CD4-positive, alpha-beta T cell treated with Interleukin-17A for 1 hour (primary cell): ENCODE data around the gene TBC1D22B.

Experiments
- DNase-seq: peaks from one replicate; pipeline ENCODE4 v3.0.0-alpha.2; 2020

TBC1D22B gene

GRCh38 chr6:37239950-37240713, 17.4 kb upstream of the TBC1D22B start:
- DNase-seq: peak; percentile 56

- DNase-seq: no peak
Measured at GRCh38 chr6:37241131-37241530, 16.4 kb upstream of the TBC1D22B start.

- no peak for DNase-seq
Measured at GRCh38 chr6:37241775-37242428, 15.7 kb upstream of the TBC1D22B start.

DNA sequence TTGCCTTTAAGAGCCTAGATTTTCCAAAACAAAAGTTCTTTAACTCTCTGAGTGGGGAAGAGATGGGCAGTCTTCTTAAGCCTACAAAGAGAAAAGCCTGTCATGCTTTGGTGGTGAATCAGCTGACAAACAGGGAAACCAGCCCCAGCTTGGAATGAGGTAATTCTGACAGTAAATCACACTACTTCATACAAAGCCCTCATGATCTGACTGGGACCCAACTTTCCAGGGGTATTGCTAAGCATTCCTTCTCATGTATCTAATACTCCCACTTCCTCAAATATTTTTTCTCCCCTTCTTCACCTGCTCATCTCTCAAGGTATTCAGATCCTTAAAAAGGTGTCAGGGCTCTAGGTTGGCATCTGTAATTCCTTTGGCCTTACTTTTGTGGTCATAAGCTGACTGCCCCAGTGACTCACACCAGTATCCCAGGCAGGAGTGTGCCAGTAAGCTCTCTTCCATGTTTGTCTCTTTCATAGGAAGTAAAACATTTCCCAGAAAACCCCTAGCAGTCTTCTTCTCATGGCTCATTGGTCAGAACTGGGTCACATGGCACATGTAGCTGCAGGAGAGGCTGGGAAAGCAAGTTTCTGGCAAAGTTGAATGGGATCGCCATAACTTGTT, 15.0 kb upstream of the TBC1D22B start:
- no peak for DNase-seq

- DNase-seq: no peak
Measured at GRCh38 chr6:37243131-37243815, 14.3 kb upstream of the TBC1D22B start.

- no peak for DNase-seq
Measured at GRCh38 chr6:37243816-37244370, 13.7 kb upstream of the TBC1D22B start.

- DNase-seq: no peak
Measured at GRCh38 chr6:37244430-37245310, 12.9 kb upstream of the TBC1D22B start.

DNA sequence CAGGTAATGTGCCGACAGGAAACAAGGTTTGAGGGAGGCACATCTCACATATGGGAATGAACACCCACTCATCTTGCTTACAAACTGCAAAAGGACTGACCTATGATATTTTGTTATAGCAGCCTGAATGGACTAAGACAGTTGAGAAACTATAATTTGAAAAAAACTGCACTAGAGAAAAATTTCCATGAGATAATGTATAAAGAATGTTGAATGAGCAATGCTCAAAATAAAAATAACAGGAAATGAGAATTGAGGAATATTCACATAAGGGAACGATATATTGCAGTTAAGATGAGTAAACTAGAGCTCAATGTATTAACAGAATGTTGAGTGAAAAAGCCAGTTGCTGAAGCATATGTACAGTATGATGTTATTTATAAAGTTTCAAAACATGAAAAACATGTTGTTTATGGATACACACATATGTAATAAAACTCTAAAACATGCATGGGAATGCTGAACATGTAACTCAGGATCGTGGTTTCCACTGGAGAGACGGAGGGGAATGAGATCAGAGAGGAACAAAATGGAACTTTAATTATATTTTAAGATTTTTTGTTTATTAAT, 6.3 kb upstream of the TBC1D22B start:
- no peak for DNase-seq

- no peak for DNase-seq
Measured at GRCh38 chr6:37253486-37254007, 4.0 kb upstream of the TBC1D22B start.

GRCh38 chr6:37254881-37255280, 2.7 kb upstream of the TBC1D22B start:
- no peak for DNase-seq

DNA sequence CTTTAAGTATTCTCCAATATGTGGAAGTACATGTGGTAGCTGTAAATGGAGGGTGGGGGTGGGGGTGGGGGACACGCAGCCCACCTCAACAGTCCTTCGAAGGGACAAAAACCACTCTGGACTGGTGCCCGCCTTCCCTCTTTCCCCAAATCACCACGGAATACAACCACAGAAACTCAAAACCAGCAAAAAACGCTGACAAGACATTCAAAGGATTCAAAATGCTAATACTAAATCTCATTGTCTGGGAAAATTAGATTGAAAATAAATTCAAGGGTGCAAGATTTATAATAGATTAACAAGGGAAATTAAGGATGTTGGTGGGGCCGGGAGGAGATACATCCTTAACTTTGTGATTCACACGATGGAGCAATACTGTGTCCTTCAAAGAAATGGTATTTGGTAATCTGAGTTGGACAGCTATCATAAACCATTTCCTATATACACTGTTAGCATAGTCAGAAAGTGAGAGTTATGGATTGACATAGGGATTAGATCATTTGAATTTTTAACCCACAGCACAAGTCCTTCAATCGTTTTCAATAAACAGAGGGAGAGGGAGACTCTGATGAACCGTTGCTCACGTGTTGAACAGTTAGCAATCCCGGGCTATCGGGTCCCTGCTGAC, 766 bp upstream of the TBC1D22B start:
- DNase-seq: no peak

DNA sequence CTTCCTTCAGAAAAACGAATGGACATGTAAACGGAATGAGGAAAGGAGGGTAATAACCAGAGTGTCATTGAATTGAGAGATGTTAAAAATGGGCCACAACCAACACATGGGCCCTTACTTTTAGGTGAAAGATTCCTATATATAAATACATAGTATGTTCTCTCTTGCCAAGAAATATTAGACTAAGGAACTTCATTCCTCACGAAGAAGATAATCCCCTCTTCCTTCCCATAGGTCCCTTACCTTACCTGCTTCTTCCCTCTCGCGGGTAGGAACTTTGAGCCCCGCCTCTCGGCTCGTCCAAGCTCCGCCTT, 295 bp upstream of the TBC1D22B start:
- DNase-seq: no peak

- DNase-seq: peak; percentile 10
Measured at GRCh38 chr6:37258405-37259105, 983 bp downstream of the TBC1D22B start.

DNA sequence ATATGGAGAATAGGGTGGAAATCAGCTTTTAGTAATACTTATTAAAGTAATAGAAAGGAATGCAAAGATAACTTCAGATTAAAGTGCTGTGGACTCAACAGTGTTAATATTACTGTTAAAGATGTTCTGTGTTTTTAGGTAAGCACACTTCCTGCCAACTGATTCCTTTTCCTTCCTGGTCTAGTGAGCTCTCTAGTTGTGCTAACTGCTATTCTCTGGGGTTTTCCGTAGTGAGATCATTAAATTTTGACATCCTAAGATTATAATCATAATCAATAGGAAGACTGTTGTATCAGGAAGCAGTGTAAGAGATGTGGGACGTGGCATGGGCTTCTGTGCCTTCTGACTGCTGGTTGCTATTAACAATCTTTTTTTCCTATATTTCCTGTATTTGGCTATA, 1.6 kb downstream of the TBC1D22B start:
- DNase-seq: peak; percentile 77

GRCh38 chr6:37260040-37260439, 2.5 kb downstream of the TBC1D22B start:
- DNase-seq: peak; percentile 14

GRCh38 chr6:37260444-37260843, 2.9 kb downstream of the TBC1D22B start:
- DNase-seq: no peak

DNA sequence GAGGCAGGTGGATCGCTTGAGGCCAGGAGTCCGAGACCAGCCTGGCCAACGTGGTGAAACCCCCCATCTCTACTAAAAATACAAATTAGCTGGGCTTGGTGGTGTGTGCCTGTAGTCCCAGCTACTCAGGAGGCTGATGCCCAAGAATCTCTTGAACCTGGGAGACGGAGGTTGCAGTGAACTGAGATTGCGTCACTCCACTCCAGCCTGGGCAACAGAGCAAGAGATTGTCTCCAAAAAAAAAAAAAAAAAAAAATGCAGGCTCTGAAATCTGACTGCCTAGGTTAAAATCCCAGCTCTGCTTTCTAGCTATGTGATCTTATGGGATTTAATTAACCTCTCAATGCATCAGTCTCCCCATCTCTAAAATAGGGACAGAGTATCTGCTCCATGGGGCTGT, 3.6 kb downstream of the TBC1D22B start:
- DNase-seq: no peak

DNA sequence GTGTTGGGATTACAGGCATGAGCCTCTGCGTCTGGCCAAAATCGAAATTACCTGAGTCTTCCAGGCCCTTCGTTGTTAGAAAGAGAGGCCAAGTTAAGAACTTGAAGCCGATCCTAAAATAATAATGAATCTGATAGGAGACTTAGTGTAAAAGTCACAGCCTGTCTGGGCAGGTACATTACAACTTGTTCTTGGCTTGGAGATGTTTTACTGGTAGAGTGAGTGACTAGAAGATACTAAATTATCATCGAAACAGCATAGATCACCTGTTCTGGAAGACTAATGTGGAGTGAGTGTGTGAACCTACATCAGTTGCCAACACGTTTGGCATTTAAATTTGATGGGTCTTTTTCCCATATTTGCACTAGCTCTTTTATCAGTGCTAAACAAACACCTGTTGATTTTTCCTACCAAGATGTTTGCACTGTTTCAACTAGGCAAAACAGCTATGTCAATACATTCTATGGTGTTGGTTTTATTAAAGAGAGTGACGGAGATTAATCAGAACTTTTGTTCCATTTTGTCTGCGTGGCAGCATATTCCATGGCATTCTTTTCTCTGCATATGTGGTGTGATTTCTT, 5.0 kb downstream of the TBC1D22B start:
- DNase-seq: no peak

DNA sequence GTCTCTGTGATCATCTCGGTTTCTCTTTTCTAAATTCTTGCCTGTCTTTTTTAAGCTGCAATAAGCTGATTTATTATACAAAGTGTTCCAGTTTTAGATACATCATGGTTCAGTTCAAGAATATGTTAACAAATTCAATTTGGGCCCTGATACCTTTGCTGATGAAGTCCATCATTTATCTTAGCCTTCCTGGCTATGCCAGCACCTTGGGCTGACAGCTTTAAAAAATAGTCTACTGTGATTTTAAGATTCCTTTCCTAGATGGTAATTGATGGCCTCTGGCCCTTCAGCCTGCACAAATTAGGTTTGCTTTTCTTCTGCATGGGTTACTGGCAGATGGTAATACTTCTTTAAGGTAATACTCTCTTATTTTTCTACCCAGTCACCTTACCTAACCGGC, 7.4 kb downstream of the TBC1D22B start:
- DNase-seq: no peak

GRCh38 chr6:37265860-37266259, 8.3 kb downstream of the TBC1D22B start:
- no peak for DNase-seq
